ENCODE measurements around the gene GPR157.

Gene GPR157

GRCh38 chr1:9071554-9072235 is 57.2 kb downstream of the GPR157 start:
- H3K27me3 ChIP-seq (ENCODE audit: control insufficient read depth, insufficient read depth, low read length), result no peaks in the 10 kb centered on the region
- H3K36me3 ChIP-seq (ENCODE audit: control insufficient read depth, insufficient read depth, low read length), result no peaks in the 10 kb centered on the region
- TF ChIP-seq CTCF (IDR thresholded peaks at IDR 0.05), result no peak
- H3K27ac ChIP-seq, result no peak overlapping the region
- no peak overlapping the region for H3K9ac ChIP-seq
- H3K9me3 ChIP-seq (ENCODE audit: control insufficient read depth, low read length), result no peaks in the 10 kb centered on the region
- H3K79me2 ChIP-seq, result no peaks in the 10 kb centered on the region
- H3K4me1 ChIP-seq, result no peaks in the 10 kb centered on the region
- H2AFZ ChIP-seq, result no peak overlapping the region
- H3K4me2 ChIP-seq (ENCODE audit: low read length), result no peak overlapping the region
- no peak overlapping the region for H3K4me3 ChIP-seq (ENCODE audit: low read depth, low read length)

- Histone ChIP-seq H3K27me3 (ENCODE audit: control insufficient read depth, insufficient read depth, low read length) (no peaks in the 10 kb centered on the region), H3K4me2 (ENCODE audit: low read length) (no peak overlapping the region), H3K27ac (no peak overlapping the region), H3K4me3 (ENCODE audit: low read depth, low read length) (no peak overlapping the region), H3K36me3 (ENCODE audit: control insufficient read depth, insufficient read depth, low read length) (no peaks in the 10 kb centered on the region), H2AFZ (no peak overlapping the region), H3K9ac (no peak overlapping the region), H3K9me3 (ENCODE audit: control insufficient read depth, low read length) (no peaks in the 10 kb centered on the region), H3K4me1 (peaks cover under 1% of the 10 kb centered on the region), H3K79me2 (no peaks in the 10 kb centered on the region)
- no peak for TF ChIP-seq CTCF (IDR thresholded peaks at IDR 0.05)
Observed at GRCh38 chr1:9070486-9070885, 58.4 kb downstream of the GPR157 start.

GRCh38 chr1:9069326-9070100 is 59.4 kb downstream of the GPR157 start, which contains the start of gene SLC2A5:
SLC2A5 (minus strand) TSS chr1:9069635; CDS start chr1:9069536, 99 bp downstream.
- H3K79me2 ChIP-seq, result no peaks in the 10 kb centered on the region
- no peak within 1 kb of the TSS for H2AFZ ChIP-seq
- H3K9me3 ChIP-seq (ENCODE audit: control insufficient read depth, low read length), result no peaks in the 10 kb centered on the region
- H3K27me3 ChIP-seq (ENCODE audit: control insufficient read depth, insufficient read depth, low read length), result no peaks in the 10 kb centered on the region
- H3K27ac ChIP-seq, result no peak within 1 kb of the TSS
- H3K36me3 ChIP-seq (ENCODE audit: control insufficient read depth, insufficient read depth, low read length), result no peaks in the 10 kb centered on the region
- H3K4me1 ChIP-seq, result peaks cover 2% of the 10 kb centered on the region
- H3K4me2 ChIP-seq (ENCODE audit: low read length), result no peak within 1 kb of the TSS
- no peak within 1 kb of the TSS for H3K9ac ChIP-seq
- H3K4me3 ChIP-seq (ENCODE audit: low read depth, low read length), result no peak within 1 kb of the TSS
- TF ChIP-seq CTCF (IDR thresholded peaks at IDR 0.05), result no peak

- H3K9me3 ChIP-seq (ENCODE audit: control insufficient read depth, low read length), result no peaks in the 10 kb centered on the region
- no peak for TF ChIP-seq CTCF (IDR thresholded peaks at IDR 0.05)
- H3K9ac ChIP-seq, result no peak overlapping the region
- no peak overlapping the region for H3K4me3 ChIP-seq (ENCODE audit: low read depth, low read length)
- H2AFZ ChIP-seq, result no peak overlapping the region
- no peak overlapping the region for H3K27ac ChIP-seq
- H3K27me3 ChIP-seq (ENCODE audit: control insufficient read depth, insufficient read depth, low read length), result no peaks in the 10 kb centered on the region
- no peaks in the 10 kb centered on the region for H3K36me3 ChIP-seq (ENCODE audit: control insufficient read depth, insufficient read depth, low read length)
- no peak overlapping the region for H3K4me2 ChIP-seq (ENCODE audit: low read length)
- no peaks in the 10 kb centered on the region for H3K79me2 ChIP-seq
- H3K4me1 ChIP-seq, result peaks cover 2% of the 10 kb centered on the region
Observed at GRCh38 chr1:9068981-9069325, 59.9 kb downstream of the GPR157 start.

Data from parathyroid adenoma (tissue), 2 donors.